ENCODE measurements around the gene ALPK3. TPM values are rescaled to one million over a fixed set of nuclear protein-coding genes. Genes with fewer than 3 reads are reported as not detected.

The ALPK3 gene
- total RNA-seq, 2 donors from 2014 or later = 57.8 to 94.1 TPM

DNA sequence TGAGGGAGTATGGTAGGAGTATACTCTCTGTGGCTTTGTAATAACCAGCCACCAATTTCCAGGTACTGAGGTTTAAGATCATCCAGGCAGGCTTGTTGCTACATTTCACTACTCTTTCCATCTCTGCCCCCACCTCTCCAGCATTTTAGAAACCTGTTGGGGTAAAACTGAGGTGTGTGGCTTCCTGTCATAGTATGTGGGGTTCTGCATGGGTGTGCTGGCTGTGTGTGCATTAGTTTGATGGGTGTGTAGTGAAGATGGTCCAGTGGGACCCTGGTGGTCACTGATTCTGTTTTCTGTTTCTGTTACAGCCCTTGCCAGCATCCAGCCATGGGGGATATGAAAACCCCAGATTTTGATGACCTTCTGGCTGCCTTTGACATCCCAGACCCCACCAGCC is 34.8 kb upstream of the ALPK3 start:
- H3K27me3 ChIP-seq (ENCODE audit: control insufficient read depth, insufficient read depth, low read length, poor library complexity, severe bottlenecking) = no peaks in the 10 kb centered on the region
- H3K36me3 ChIP-seq (ENCODE audit: control insufficient read depth, insufficient read depth, low read length) = peaks cover 65% of the 10 kb centered on the region
- Mint-ChIP-seq H3K27me3 (ENCODE audit: insufficient read depth) (no peaks in the 10 kb centered on the region), H3K27ac (peak overlapping the region; percentile 61), H3K4me3 (no peak overlapping the region), H3K9me3 (no peaks in the 10 kb centered on the region), H3K36me3 (ENCODE audit: low read depth) (peaks cover 62% of the 10 kb centered on the region), H3K4me1 (peaks cover 13% of the 10 kb centered on the region)
- peaks cover 1% of the 10 kb centered on the region for H3K4me1 ChIP-seq (ENCODE audit: control insufficient read depth, insufficient read depth, low read length)
- TF ChIP-seq, protein P1, sequence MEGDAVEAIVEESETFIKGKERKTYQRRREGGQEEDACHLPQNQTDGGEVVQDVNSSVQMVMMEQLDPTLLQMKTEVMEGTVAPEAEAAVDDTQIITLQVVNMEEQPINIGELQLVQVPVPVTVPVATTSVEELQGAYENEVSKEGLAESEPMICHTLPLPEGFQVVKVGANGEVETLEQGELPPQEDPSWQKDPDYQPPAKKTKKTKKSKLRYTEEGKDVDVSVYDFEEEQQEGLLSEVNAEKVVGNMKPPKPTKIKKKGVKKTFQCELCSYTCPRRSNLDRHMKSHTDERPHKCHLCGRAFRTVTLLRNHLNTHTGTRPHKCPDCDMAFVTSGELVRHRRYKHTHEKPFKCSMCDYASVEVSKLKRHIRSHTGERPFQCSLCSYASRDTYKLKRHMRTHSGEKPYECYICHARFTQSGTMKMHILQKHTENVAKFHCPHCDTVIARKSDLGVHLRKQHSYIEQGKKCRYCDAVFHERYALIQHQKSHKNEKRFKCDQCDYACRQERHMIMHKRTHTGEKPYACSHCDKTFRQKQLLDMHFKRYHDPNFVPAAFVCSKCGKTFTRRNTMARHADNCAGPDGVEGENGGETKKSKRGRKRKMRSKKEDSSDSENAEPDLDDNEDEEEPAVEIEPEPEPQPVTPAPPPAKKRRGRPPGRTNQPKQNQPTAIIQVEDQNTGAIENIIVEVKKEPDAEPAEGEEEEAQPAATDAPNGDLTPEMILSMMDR (conservative IDR thresholded peaks at IDR 0.05) = no peak
- H3K4me3 ChIP-seq (ENCODE audit: low read length) = no peak overlapping the region
- H3K27ac ChIP-seq (ENCODE audit: low read depth, low read length) = no peak overlapping the region
- no peak overlapping the region for H3K9ac ChIP-seq (ENCODE audit: extremely low read depth, low read length, poor library complexity, severe bottlenecking)
- H3K9me3 ChIP-seq (ENCODE audit: control insufficient read depth, low read length) = no peaks in the 10 kb centered on the region
- no peak for DNase-seq

DNA sequence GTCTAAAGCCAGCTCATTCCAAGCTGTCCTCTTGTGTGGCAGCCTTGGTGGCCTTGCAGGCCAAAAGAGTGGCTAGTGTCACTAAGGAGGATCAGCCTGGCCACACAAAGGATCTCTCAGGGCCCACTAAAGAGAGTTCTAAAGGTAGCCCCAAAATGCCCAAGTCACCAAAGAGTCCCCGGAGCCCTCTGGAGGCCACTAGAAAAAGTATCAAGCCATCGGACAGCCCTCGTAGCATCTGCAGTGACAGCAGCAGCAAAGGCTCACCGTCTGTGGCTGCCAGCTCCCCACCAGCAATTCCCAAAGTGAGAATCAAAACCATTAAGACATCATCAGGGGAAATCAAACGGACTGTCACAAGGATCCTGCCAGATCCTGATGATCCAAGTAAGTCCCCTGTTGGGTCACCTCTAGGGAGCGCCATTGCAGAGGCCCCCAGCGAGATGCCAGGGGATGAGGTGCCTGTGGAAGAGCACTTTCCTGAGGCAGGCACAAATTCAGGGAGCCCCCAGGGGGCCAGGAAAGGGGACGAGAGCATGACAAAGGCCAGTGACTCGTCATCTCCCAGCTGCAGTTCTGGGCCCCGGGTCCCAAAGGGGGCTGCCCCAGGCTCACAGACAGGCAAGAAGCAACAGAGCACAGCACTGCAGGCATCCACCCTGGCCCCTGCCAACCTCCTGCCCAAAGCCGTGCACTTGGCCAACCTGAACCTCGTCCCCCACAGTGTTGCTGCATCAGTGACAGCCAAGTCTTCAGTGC is 33.5 kb upstream of the ALPK3 start:
- H3K4me3 ChIP-seq (ENCODE audit: low read length) = no peak overlapping the region
- peaks cover 4% of the 10 kb centered on the region for H3K4me1 ChIP-seq (ENCODE audit: control insufficient read depth, insufficient read depth, low read length)
- peaks cover 78% of the 10 kb centered on the region for H3K36me3 ChIP-seq (ENCODE audit: control insufficient read depth, insufficient read depth, low read length)
- WGBS, 2 experiments (ENCODE audit: insufficient coverage in 1 of 2, insufficient read length in 1 of 2) = 81 to 87% methylated on average over 8 to 12 of the region's 12 CpGs
- peaks cover 61% of the 10 kb centered on the region for H3K36me3 Mint-ChIP-seq (ENCODE audit: low read depth)
- peak; percentile 83 for DNase-seq
- H3K27ac Mint-ChIP-seq = peak overlapping the region; percentile 59
- no peaks in the 10 kb centered on the region for H3K27me3 ChIP-seq (ENCODE audit: control insufficient read depth, insufficient read depth, low read length, poor library complexity, severe bottlenecking)
- TF ChIP-seq, protein P1 (conservative IDR thresholded peaks at IDR 0.05) = peak; percentile 66
- H3K9ac ChIP-seq (ENCODE audit: extremely low read depth, low read length, poor library complexity, severe bottlenecking) = no peak overlapping the region
- no peaks in the 10 kb centered on the region for H3K27me3 Mint-ChIP-seq (ENCODE audit: insufficient read depth)
- H3K4me1 Mint-ChIP-seq = peaks cover 11% of the 10 kb centered on the region
- no peaks in the 10 kb centered on the region for H3K9me3 ChIP-seq (ENCODE audit: control insufficient read depth, low read length)
- no peak overlapping the region for H3K4me3 Mint-ChIP-seq
- H3K27ac ChIP-seq (ENCODE audit: low read depth, low read length) = no peak overlapping the region
- no peaks in the 10 kb centered on the region for H3K9me3 Mint-ChIP-seq

DNA sequence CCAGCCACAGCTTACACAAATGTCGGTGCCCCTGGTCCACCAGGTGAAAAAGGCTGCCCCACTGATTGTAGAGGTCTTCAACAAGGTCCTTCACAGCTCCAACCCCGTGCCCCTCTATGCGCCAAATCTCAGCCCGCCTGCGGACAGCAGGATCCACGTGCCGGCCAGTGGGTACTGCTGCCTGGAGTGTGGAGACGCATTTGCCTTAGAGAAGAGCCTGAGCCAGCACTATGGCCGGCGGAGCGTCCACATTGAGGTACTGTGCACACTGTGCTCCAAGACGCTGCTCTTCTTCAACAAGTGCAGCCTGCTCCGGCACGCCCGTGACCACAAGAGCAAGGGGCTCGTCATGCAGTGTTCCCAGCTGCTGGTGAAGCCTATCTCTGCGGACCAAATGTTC is 32.9 kb upstream of the ALPK3 start:
- Histone ChIP-seq H3K9ac (ENCODE audit: extremely low read depth, low read length, poor library complexity, severe bottlenecking) (no peak overlapping the region), H3K9me3 (ENCODE audit: control insufficient read depth, low read length) (no peaks in the 10 kb centered on the region), H3K27ac (ENCODE audit: low read depth, low read length) (no peak overlapping the region), H3K36me3 (ENCODE audit: control insufficient read depth, insufficient read depth, low read length) (peaks cover 79% of the 10 kb centered on the region), H3K4me1 (ENCODE audit: control insufficient read depth, insufficient read depth, low read length) (peaks cover 8% of the 10 kb centered on the region), H3K4me3 (ENCODE audit: low read length) (no peak overlapping the region), H3K27me3 (ENCODE audit: control insufficient read depth, insufficient read depth, low read length, poor library complexity, severe bottlenecking) (no peaks in the 10 kb centered on the region)
- H3K27me3 Mint-ChIP-seq (ENCODE audit: insufficient read depth) = no peaks in the 10 kb centered on the region
- H3K4me3 Mint-ChIP-seq = no peak overlapping the region
- H3K36me3 Mint-ChIP-seq (ENCODE audit: low read depth) = peaks cover 60% of the 10 kb centered on the region
- peaks cover 13% of the 10 kb centered on the region for H3K4me1 Mint-ChIP-seq
- peak overlapping the region; percentile 59 for H3K27ac Mint-ChIP-seq
- 96 to 98% methylated on average over 16 to 17 of the region's 17 CpGs for WGBS, 2 experiments (ENCODE audit: insufficient coverage in 1 of 2, insufficient read length in 1 of 2)
- no peaks in the 10 kb centered on the region for H3K9me3 Mint-ChIP-seq
- DNase-seq = no peak
- TF ChIP-seq, protein P1 (conservative IDR thresholded peaks at IDR 0.05) = no peak

Data from endodermal cell (in vitro differentiated cells).